Sciatic nerve (tissue), 2 donors: ENCODE measurements around the gene TP53RK. TPM values are rescaled to one million over a fixed set of nuclear protein-coding genes. Genes with fewer than 3 reads are reported as not detected.
A peak's percentile ranks its signal among the peaks of the same experiment; 100 is the strongest.
"Not testable (repeated sequence)": the region's sequence is repeated elsewhere in the genome, so short reads cannot be mapped to it uniquely, and the experiment has no call there.

Experiments used
- ATAC-seq: fragments of 200-7000 bp; cut with Tn5 transposase; one replicate; pipeline ENCODE4 v1.9.1; 2020; ENCODE audit warnings: mild to moderate bottlenecking, moderate library complexity
- DNase-seq: peaks from one replicate; pipeline ENCODE4 v3.0.0-alpha.2; 2020; ENCODE audit warnings: low spot score
- intact Hi-C: fragments of 100-400 bp; cut with DNase I; formaldehyde crosslinking; loops from one replicate; pipeline ENCODE4 v1.14.2; 2022
- total RNA-seq: library from RNA; stranded (reverse); fragmentation: NEBNext Ultra II Directional; extraction: Animal tissue kit (Norgen Biotek cat#: 25700); gene quantifications from one replicate; pipeline ENCODE4 v1.2.1, GENCODE V29; 2021
- donor health status: DM: no; HTN: no; CAD: no.
- donor health status: DM: no; HTN: no; CAD: no.

Gene TP53RK
- total RNA-seq, 1 donor from 2014 or later = 10.4 TPM

DNA sequence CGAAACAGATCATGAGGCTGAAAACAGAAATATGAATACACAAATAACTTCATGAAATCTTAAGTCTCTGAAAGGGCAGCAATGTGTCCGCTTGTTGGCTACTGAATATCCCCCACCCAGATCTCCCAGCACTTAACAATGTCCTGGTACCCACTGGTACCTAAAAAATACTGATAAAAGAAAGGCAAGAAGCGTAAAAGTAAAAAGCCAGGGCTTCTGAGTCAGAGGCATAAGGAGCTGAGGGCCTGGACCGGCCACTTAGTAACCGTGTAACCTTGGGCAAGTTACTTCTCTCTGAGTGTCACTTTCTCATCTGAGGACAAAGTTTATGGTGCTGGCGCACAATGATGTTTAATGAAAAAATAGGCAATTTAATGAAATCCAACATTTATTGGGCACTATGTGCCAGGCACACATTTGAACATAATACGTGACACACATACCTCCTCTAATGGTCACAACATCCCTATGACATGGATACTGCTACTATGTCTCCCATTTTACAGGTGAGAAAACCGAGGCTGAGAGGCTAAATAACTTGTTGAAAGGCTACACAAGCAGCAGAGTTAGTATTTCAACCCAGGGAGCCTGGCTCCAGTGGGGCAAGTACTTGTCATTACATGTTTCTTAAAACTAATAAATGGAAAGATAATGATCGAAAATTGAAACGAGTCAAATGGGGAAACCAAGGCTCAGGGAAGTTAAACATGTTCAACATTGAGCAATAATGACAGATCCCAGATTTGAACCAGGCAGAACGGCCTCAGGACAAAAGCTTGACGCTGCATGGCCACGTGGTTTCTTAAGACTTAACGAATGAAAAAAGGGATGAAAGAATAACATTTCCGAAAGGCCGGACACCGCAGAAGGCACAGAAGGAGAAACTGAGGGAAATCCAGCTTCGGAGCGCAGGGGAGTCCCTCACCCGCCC is 828 bp downstream of the TP53RK start:
- ATAC-seq (no peak), DNase-seq (no peak)
- intact Hi-C loops = loop anchor here (10.0 kb wide), 1 partner anchor 144 kb away; no protein-coding TSS in a partner anchor

GRCh38 chr20:46683939-46684750 is 5.1 kb downstream of the TP53RK start:
- intact Hi-C loops = loop anchor here (10.0 kb wide), 1 partner anchor 139 kb away; no protein-coding TSS in a partner anchor
- DNase-seq = peak; percentile 71

GRCh38 chr20:46683668-46683938 is 5.6 kb downstream of the TP53RK start:
- ATAC-seq (peak; percentile 25), DNase-seq (no peak)
- intact Hi-C loops = loop anchor here (10.0 kb wide), 1 partner anchor 139 kb away; no protein-coding TSS in a partner anchor

More at GRCh38 chr20:46683939-46684750, 5.1 kb downstream of the TP53RK start:
- ATAC-seq = peak; percentile 80

DNA sequence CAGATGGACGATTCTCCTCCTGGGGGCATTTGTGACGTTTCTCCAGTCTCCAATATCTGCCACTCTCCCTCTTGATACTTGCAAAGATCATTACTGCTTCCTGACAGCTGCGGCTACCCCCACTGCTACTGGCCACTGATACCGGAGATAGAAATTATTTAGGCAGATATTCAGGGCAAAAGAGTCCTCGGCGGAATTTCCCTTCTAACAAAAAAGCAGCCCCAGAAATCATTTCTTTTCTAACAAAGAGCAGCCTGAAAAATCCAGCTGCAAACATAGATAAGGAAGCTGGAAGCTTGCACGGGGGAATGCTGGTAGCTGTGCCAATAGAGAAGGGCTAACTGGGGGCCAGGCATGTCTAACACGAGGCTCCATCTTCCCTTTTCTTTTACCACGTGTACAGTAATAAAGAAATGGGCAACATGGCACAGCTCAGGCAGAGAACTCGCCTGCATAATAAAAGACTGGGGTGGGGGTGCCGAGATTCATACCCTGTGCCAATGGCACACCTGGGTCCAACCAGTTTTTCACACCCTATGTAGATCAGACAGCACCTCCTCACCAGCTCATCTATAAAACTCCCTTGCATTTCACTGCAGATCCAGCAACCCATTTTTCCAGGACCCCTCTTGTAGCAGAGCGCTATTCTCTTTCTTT is 6.1 kb downstream of the TP53RK start:
- no peak for ATAC-seq
- intact Hi-C loops = loop anchor here (10.0 kb wide), 1 partner anchor 138 kb away; no protein-coding TSS in a partner anchor
- DNase-seq = no peak

GRCh38 chr20:46682063-46682821 is 7.0 kb downstream of the TP53RK start:
- intact Hi-C loops = loop anchor here (10.0 kb wide), 1 partner anchor 137 kb away; no protein-coding TSS in a partner anchor
- DNase-seq (no peak), ATAC-seq (no peak)

DNA sequence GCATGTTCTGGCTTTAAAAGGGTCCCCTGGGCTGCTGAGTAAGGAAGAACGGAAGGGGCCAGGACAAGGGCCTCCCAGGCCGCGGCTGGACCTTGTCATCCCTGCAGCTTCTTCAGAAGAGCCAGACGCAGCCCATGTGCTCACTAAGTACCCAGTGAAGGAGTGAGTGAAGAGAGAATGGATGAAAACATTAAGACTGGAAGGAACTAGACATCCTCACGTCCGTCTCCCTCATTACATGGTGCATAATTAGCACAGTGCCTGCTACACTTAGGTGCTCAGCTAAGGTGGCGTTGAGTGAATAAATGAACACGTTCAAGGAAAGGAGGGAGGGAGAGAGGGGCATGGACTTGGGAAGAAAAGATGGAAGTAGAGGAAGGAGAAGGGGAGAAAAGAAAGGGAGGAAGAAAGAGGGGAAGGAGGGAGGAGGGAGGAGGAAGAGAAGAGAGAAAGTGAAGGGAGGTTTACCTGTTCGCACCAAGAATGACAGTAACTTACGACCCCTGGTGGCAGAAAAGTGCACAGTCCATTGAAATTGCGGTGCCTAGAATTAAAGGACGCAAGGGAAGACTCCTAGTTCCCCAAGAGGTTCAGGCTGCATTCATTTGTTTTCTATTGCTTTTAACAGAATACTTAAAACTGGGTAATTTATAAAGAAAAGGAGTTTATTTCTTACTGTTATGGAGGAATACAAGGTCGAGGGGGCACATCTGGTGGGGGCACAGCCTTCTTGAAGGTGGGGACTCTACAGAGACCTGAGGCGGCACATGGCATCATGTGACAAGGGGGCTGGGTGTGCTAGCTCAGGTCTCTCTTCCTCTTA is 8.0 kb downstream of the TP53RK start:
- ATAC-seq (no peak), DNase-seq (peak; percentile 80)
- intact Hi-C loops = loop anchor here (10.0 kb wide), 1 partner anchor 136 kb away; no protein-coding TSS in a partner anchor

- ATAC-seq (no peak), DNase-seq (no peak)
- intact Hi-C loops = loop anchor here (10.0 kb wide), 1 partner anchor 136 kb away; no protein-coding TSS in a partner anchor
Observed at GRCh38 chr20:46680684-46681031, 8.6 kb downstream of the TP53RK start.

DNA sequence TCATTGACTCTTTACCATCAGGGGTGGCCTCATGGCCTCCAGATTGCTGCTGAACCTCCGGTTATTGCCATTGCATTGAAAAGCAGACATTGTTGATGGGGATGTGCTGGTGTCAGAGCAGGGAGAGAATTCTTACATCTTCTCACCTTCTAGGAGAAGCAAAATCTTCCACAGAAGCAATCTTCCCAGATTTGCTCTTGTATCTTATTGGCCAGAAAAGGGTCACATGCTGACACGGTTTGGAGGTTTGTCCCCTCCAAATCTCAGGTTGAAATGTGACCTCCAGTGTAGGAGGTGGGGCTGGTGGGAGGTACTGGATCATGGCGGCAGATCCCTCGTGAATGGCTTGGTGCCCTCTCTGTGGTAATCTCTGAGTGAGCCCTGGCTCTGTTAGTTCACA is 10.7 kb downstream of the TP53RK start:
- DNase-seq (no peak), ATAC-seq (no peak)
- intact Hi-C loops = no loop called here

DNA sequence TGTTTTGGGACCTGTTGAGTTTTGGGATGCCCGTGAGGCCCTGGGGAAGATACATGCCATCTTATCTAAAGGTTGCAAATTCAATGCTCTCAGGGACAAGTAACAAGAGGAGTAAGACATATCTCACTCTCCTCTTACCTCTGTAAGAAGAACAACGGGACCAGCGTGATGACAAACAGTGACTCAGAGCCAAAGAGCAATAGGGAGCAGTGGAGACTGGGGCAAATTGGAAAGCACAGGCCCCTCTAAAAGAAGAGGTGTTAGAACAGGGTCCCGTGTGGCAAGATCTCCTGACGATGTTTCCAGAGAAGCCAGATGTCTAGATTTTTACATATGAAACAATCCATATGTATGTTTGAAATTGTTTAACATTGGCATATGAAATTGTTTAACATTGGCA is 11.6 kb downstream of the TP53RK start:
- DNase-seq (no peak), ATAC-seq (no peak)
- intact Hi-C loops = no loop called here

DNA sequence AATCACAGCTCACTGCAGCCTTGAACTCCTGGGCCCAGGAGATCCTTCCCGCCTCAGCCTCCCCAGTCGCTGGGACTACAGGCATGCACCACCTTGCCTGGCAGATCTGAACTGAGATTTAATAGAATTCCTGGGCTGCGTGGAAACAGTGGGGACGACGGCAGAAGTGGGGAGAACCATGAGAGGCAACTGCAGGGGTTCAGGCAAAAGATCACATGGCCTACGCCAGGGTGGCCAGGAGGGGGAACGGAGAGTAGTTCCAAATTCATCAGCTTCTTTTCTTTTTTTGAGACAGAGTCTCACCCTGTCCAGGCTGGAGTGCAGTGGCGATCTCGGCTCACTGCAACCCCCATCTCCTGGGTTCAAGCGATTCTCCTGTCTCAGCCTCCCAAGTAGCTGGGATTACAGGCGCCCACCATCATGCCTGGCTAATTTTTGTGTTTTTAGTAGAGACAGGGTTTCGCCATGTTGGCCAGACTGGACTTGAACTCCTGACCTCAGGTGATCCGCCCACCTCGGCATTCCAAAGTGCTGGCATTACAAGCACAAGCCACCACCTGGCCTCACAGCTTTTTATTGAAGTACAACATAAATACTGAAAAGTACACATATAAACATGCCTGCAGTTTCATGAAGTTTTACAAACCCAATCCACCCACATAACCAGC is 12.5 kb downstream of the TP53RK start:
- ATAC-seq, intact Hi-C loops, DNase-seq: not testable (repeated sequence)

DNA sequence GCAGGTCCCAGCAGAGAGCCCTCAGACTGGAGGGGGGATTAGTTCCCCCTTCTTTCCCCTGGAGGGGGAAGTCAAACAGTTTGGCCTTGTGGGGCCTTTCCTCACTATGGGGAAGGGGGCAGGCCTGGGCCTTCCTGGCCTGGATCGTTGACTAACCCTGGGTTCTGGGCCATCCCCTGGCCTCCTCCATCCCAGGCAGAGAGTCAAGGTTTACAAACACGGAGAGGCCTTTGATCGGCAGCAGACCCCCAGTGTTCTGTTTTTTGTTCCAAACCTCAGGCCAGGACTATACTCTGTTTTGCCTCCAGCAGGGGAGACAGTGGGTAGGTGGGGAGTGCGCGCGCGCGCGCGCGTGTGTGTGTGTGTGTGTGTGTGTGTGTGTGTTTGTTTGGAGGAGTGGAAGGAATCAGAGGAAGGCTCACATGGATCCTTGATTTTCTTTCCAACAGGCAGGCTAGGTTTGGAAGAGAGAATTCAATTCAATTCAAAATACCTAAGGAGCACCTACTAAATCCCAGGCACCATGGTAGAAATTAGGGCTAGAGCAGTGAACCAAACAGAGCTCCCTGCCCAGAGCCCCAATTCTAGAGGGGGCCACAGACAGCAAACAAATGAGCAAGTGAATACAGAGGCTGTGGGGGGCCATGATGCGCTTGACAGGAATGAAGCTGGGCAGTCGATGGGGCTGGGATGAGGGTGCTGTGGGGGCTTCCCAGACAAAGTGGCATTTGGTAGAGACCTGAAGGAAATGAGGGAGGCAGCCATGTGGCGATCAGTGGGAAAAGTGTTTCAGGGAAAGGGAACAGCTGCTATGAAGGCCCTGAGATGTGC is 14.8 kb downstream of the TP53RK start:
- peak; percentile 81 for ATAC-seq
- no peak for DNase-seq
- intact Hi-C loops = no loop called here

- DNase-seq (no peak), ATAC-seq (peak; percentile 56)
- intact Hi-C loops = no loop called here
Observed at GRCh38 chr20:46673394-46674252, 15.6 kb downstream of the TP53RK start.

DNA sequence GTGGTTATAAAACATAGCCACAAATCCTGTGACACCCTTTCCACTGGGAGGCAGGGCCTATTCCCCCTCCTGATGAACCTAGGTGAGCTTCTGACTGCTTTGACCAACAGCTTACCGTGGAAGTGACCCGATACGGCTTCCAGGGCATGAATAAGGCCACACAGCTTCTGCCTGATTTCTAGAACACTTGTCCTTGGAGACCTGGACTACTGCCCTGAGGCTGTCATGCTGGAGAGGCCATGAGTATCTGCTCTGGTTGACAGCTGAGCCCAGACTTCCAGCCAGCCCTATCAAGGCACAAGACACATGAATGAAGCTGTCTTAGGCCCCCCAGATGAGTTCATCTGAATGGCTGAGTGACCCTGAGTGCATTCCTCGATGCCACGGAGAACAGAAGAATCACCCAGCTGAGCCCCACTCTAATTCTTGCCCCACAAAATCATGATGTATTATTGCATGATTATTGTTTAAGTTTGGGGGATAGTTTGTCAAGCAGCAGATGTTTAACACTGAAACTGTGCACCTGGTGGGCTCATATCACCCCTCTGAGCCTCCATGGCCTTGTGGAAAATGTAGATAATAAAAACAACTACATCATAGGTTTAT is 16.6 kb downstream of the TP53RK start:
- intact Hi-C loops = no loop called here

GRCh38 chr20:46671866-46672542 is 17.2 kb downstream of the TP53RK start:
- ATAC-seq = no peak
- DNase-seq = no peak
- intact Hi-C loops = no loop called here

More for the DNA sequence above, 16.6 kb downstream of the TP53RK start:
- ATAC-seq = no peak
- no peak for DNase-seq
